ENCODE measurements around the gene STAT6. TPM values are rescaled to one million over a fixed set of nuclear protein-coding genes. Genes with fewer than 3 reads are reported as not detected.

STAT6 gene
- total and polyA plus RNA-seq, 2 of the 8 experiments (the other 6 are each of a cell fraction or from before 2014, with no cell fraction given), result 32.9 to 38.7 TPM

- no peak overlapping the region for H2BK20ac ChIP-seq (ENCODE audit: low read length)
- no peak overlapping the region for H3K18ac ChIP-seq (ENCODE audit: extremely low read depth, low read length)
- no peaks in the 10 kb centered on the region for H3K27me3 ChIP-seq (replicated peaks in 1 of 4; ENCODE audit: control insufficient read depth in 3 of 4, extremely low read depth in 1 of 4, insufficient read depth in 3 of 4, low read length in 3 of 4)
- no peak for DNase-seq (ENCODE audit: low read depth in 1 of 2, low spot score in 2 of 2)
- no peak overlapping the region for H3K4me3 ChIP-seq (ENCODE audit: extremely low read depth in 1 of 4, insufficient read depth in 2 of 4, low read depth in 3 of 4, low read length in 4 of 4)
- no peak overlapping the region for H3K23ac ChIP-seq (ENCODE audit: insufficient read length)
- H3K27ac ChIP-seq (ENCODE audit: low read depth, low read length), result no peak overlapping the region
- no peak overlapping the region for H2BK15ac ChIP-seq (ENCODE audit: low read length)
- no peak overlapping the region for H4K5ac ChIP-seq (ENCODE audit: insufficient read length, low read depth, low read length)
- H4K20me1 ChIP-seq (replicated peaks in 1 of 2; ENCODE audit: control insufficient read depth in 1 of 2, insufficient read depth in 2 of 2, low read length in 2 of 2), result peaks cover 0 to 2% of the 10 kb centered on the region in 2 experiments
- H3K14ac ChIP-seq (ENCODE audit: insufficient read length), result no peak overlapping the region
- no peak overlapping the region for H3K4me2 ChIP-seq (ENCODE audit: insufficient read depth in 1 of 2, low read depth in 2 of 2, low read length in 2 of 2)
- no peak overlapping the region for H2BK12ac ChIP-seq (ENCODE audit: low read depth, low read length)
- no peak overlapping the region for H3K4ac ChIP-seq (replicated peaks; ENCODE audit: insufficient read length, low read depth, low read length)
- no peaks in the 10 kb centered on the region for H3K23me2 ChIP-seq (ENCODE audit: low read depth, low read length)
- no peak overlapping the region for H3K9ac ChIP-seq (replicated peaks in 1 of 4; ENCODE audit: extremely low read depth in 1 of 4, low read depth in 3 of 4, low read length in 3 of 4)
- POLR2A ChIA-PET (ENCODE audit: partially characterized antibody), result interaction anchor here (0.6 to 16.5 kb wide), 7 partner anchors 8 to 48 kb away, joined by 3 to 352 read pairs (median 4); partner anchors contain the start of genes NAB2, NEMP1 and STAT6
- H2AFZ ChIP-seq (ENCODE audit: low read length), result no peak overlapping the region
- H2BK120ac ChIP-seq (replicated peaks; ENCODE audit: low read depth, low read length), result no peak overlapping the region
- CTCF ChIA-PET (ENCODE audit: partially characterized antibody), result interaction anchor here (0.9 to 15.7 kb wide), 13 partner anchors 6 to 114 kb away, joined by 3 to 325 read pairs (median 6); partner anchors contain the start of genes NAB2 and STAT6
- H3K79me2 ChIP-seq (ENCODE audit: control insufficient read depth in 1 of 2, insufficient read depth in 2 of 2, low read length in 2 of 2), result no peaks in the 10 kb centered on the region; a peak in 1 of 4 replicates
- peaks cover 0 to 9% (median 7%) of the 10 kb centered on the region in 4 experiments; a peak in 5 of 7 replicates for H3K4me1 ChIP-seq (replicated peaks in 1 of 4; ENCODE audit: control insufficient read depth in 3 of 4, insufficient read depth in 4 of 4, low read length in 3 of 4)
- no peak overlapping the region for H2BK5ac ChIP-seq (ENCODE audit: low read depth, low read length)
- no peaks in the 10 kb centered on the region for H3K9me3 ChIP-seq (ENCODE audit: insufficient read depth in 2 of 2, low read depth in 1 of 2, low read length in 1 of 2)
- peaks cover 0 to 18% (median 8%) of the 10 kb centered on the region in 4 experiments; a peak in 6 of 8 replicates for H3K36me3 ChIP-seq (ENCODE audit: control insufficient read depth in 2 of 4, insufficient read depth in 4 of 4, low read length in 3 of 4)
- H3K56ac ChIP-seq (replicated peaks; ENCODE audit: insufficient read length, low read depth, low read length), result no peak overlapping the region
- no peaks in the 10 kb centered on the region; the same call in 1 of the 2 replicates for H3K79me1 ChIP-seq (ENCODE audit: low read depth, low read length)
- no peak overlapping the region for H4K8ac ChIP-seq (ENCODE audit: extremely low read depth, insufficient read depth, low read length)
- no peak overlapping the region for H2AK5ac ChIP-seq (ENCODE audit: low read depth, low read length)
- H4K91ac ChIP-seq (replicated peaks; ENCODE audit: insufficient read length, low read length), result no peak overlapping the region
- WGBS, 2 experiments (ENCODE audit: extremely low coverage in 1 of 2, insufficient coverage in 1 of 2, insufficient read length in 1 of 2, insufficient replicate concordance in 2 of 2, low coverage in 1 of 2, low lambda C conversion rate in 2 of 2, missing lambda C conversion rate in 1 of 2), result 93% methylated on average over 11 of the region's 11 CpGs; no CpG with 5 or more reads in 1 of the 2 experiments
- FAIRE-seq, result no peak
- TF ChIP-seq POLR2AphosphoS5 (IDR thresholded peaks at IDR 0.05; ENCODE audit: low read depth, low read length) (no peak), EGR1 (IDR thresholded peaks at IDR 0.05; ENCODE audit: borderline replicate concordance, low read depth, low read length) (no peak), E2F6 (IDR thresholded peaks at IDR 0.05) (no peak), KDM5A (IDR thresholded peaks at IDR 0.05; ENCODE audit: low read length) (no peak), ATF2 (IDR thresholded peaks at IDR 0.05; ENCODE audit: low read length) (no peak), ZNF274 (IDR thresholded peaks at IDR 0.05; ENCODE audit: borderline replicate concordance, extremely low read depth, low read length) (no peak), SIN3A (conservative IDR thresholded peaks at IDR 0.05 in 1 of 2, IDR thresholded peaks at IDR 0.05 in 1 of 2; ENCODE audit: low read depth in 1 of 2, low read length in 2 of 2) (no peak), MAFK (IDR thresholded peaks at IDR 0.05; ENCODE audit: low read depth, low read length) (no peak)
- TF ChIP-seq, protein P1, sequence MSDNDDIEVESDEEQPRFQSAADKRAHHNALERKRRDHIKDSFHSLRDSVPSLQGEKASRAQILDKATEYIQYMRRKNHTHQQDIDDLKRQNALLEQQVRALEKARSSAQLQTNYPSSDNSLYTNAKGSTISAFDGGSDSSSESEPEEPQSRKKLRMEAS (IDR thresholded peaks at IDR 0.05), result no peak
Observed at GRCh38 chr12:57099047-57099714, 12.0 kb downstream of the STAT6 start.

Data from H1 (cell line).